ENCODE measurements around the gene KMT2C.

KMT2C gene

DNA sequence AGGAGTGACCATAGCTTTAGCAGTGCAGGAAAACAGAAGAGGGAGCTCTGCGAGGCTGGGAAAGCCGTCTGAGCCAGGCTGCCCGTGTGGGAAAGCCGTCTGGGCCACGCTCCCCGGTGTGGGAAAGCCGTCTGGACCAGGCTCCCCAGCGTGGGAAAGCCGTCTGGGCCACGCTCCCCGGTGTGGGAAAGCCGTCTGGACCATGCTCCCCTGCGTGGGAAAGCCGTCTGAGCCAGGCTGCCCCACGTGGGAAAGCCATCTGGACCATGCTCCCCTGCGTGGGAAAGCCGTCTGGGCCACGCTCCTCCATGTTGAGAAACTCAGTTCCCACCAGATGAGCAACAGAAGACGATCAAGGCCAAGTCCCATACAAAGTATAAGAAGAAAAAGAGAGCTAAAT lies 308.6 kb downstream of the KMT2C start:
- Histone ChIP-seq H3K27me3 (ENCODE audit: low read length) (no peaks in the 10 kb centered on the region), H3K9ac (ENCODE audit: low read length) (no peak overlapping the region), H3K36me3 (ENCODE audit: low read length) (peaks cover 27% of the 10 kb centered on the region), H4K20me1 (ENCODE audit: low read depth, low read length) (no peaks in the 10 kb centered on the region), H3K9me2 (replicated peaks; ENCODE audit: insufficient read depth, low read length) (no peaks in the 10 kb centered on the region), H3K9me3 (ENCODE audit: insufficient read depth, low read length) (no peaks in the 10 kb centered on the region), H3F3A (ENCODE audit: insufficient read depth) (0 out of 2 replicates have a peak, but pooled peaks cover 6% of the 10 kb centered on the region), H3K4me2 (ENCODE audit: low read depth, low read length, poor library complexity, severe bottlenecking) (no peak overlapping the region), H2AFZ (ENCODE audit: low read depth, low read length, severe bottlenecking) (no peak overlapping the region), H3K27ac (ENCODE audit: low read depth, low read length) (no peak overlapping the region), H3K79me2 (ENCODE audit: insufficient read depth, low read length) (no peaks in the 10 kb centered on the region), H3K4me3 (ENCODE audit: insufficient read depth, low read length, poor library complexity, severe bottlenecking) (no peak overlapping the region)
- TF ChIP-seq EZH2phosphoT487 (conservative IDR thresholded peaks at IDR 0.05; ENCODE audit: low read length): no peak
- TF ChIP-seq CTCF (IDR thresholded peaks at IDR 0.05; ENCODE audit: insufficient read depth, low read length, poor library complexity, severe bottlenecking): no peak

DNA sequence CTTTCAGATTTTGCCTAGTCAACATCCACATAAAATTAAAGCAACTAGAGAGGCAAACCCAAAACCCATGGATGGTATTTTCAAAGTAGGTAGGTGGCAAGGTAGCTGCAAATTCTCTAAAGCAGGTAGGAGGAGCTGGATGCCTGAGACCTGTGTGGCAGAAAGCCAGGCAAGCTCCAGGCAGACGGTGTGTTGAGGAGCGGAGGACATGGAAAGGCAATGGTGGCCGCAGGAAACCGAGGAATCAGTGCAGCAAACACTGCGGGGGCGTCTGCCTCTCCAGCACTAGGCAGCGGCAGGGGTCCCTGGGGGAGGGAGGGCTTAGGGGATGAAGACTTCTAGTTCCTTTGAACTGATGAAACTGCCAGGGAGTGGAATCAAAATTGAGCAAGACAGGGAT lies 309.1 kb downstream of the KMT2C start:
- no peak overlapping the region for H3K4me2 ChIP-seq (ENCODE audit: low read depth, low read length, poor library complexity, severe bottlenecking)
- peaks cover 27% of the 10 kb centered on the region for H3K36me3 ChIP-seq (ENCODE audit: low read length)
- no peak overlapping the region for H3K4me3 ChIP-seq (ENCODE audit: insufficient read depth, low read length, poor library complexity, severe bottlenecking)
- no peaks in the 10 kb centered on the region for H3K9me3 ChIP-seq (ENCODE audit: insufficient read depth, low read length)
- H3K79me2 ChIP-seq (ENCODE audit: insufficient read depth, low read length): no peaks in the 10 kb centered on the region
- no peaks in the 10 kb centered on the region for H3K9me2 ChIP-seq (replicated peaks; ENCODE audit: insufficient read depth, low read length)
- no peak overlapping the region for H3K27ac ChIP-seq (ENCODE audit: low read depth, low read length)
- 0 out of 2 replicates have a peak, but pooled peaks cover 6% of the 10 kb centered on the region for H3F3A ChIP-seq (ENCODE audit: insufficient read depth)
- H2AFZ ChIP-seq (ENCODE audit: low read depth, low read length, severe bottlenecking): no peak overlapping the region
- H3K9ac ChIP-seq (ENCODE audit: low read length): no peak overlapping the region
- no peaks in the 10 kb centered on the region for H4K20me1 ChIP-seq (ENCODE audit: low read depth, low read length)
- no peaks in the 10 kb centered on the region for H3K27me3 ChIP-seq (ENCODE audit: low read length)
- TF ChIP-seq EZH2phosphoT487 (conservative IDR thresholded peaks at IDR 0.05; ENCODE audit: low read length) (no peak), CTCF (IDR thresholded peaks at IDR 0.05; ENCODE audit: insufficient read depth, low read length, poor library complexity, severe bottlenecking) (no peak)

DNA sequence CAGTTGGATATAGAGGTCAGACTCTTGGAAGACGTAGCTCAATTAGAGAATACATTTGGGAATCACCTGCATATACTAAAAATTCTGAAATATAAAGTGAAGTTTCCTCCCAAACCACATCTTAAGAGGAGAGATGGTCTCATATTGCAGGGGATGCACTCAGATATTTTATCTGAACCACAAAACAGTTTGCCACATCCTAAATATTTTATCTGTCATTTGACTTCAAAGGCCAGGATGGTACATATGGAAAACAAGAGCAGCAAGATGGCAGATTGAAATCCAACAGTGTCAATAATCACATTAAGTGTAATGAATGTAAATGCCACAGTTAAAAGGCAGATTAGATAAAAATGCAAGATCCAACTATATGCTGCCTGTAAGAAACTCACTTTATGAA lies 313.3 kb downstream of the KMT2C start:
- no peaks in the 10 kb centered on the region for H3K27me3 ChIP-seq (ENCODE audit: low read length)
- no peaks in the 10 kb centered on the region for H3K79me2 ChIP-seq (ENCODE audit: insufficient read depth, low read length)
- no peak overlapping the region for H3K4me2 ChIP-seq (ENCODE audit: low read depth, low read length, poor library complexity, severe bottlenecking)
- H3K9me3 ChIP-seq (ENCODE audit: insufficient read depth, low read length): no peaks in the 10 kb centered on the region
- no peaks in the 10 kb centered on the region for H3F3A ChIP-seq (ENCODE audit: insufficient read depth)
- no peak overlapping the region for H3K27ac ChIP-seq (ENCODE audit: low read depth, low read length)
- no peaks in the 10 kb centered on the region for H3K9me2 ChIP-seq (replicated peaks; ENCODE audit: insufficient read depth, low read length)
- no peak overlapping the region for H3K4me3 ChIP-seq (ENCODE audit: insufficient read depth, low read length, poor library complexity, severe bottlenecking)
- no peak for TF ChIP-seq CTCF (IDR thresholded peaks at IDR 0.05; ENCODE audit: insufficient read depth, low read length, poor library complexity, severe bottlenecking)
- no peak for TF ChIP-seq EZH2phosphoT487 (conservative IDR thresholded peaks at IDR 0.05; ENCODE audit: low read length)
- no peak overlapping the region for H2AFZ ChIP-seq (ENCODE audit: low read depth, low read length, severe bottlenecking)
- peaks cover 27% of the 10 kb centered on the region for H3K36me3 ChIP-seq (ENCODE audit: low read length)
- H4K20me1 ChIP-seq (ENCODE audit: low read depth, low read length): no peaks in the 10 kb centered on the region
- no peak overlapping the region for H3K9ac ChIP-seq (ENCODE audit: low read length)
